HepG2 (cell line): ENCODE results near the gene MMP19. TPM values are rescaled to one million over a fixed set of nuclear protein-coding genes. Genes with fewer than 3 reads are reported as not detected.

Experiments used
- ARNT ChIP-seq: fragments of 450-650 bp; IDR thresholded peaks from 2 replicates; pipeline ENCODE4 v1.6.1; 2017
- ELF3 ChIP-seq: IDR thresholded peaks from 2 replicates; pipeline ENCODE4 v1.6.1; 2016; ENCODE audit warnings: missing genetic modification reagents, missing compliant biosample characterization
- ETV6 ChIP-seq: sonication (generic); formaldehyde crosslinking; conservative IDR thresholded peaks from 2 replicates; pipeline ENCODE4 v1.4.0; 2020; ENCODE audit warnings: missing genetic modification reagents
- FLYWCH1 ChIP-seq: sonication (generic); formaldehyde crosslinking; IDR thresholded peaks from 2 replicates; pipeline ENCODE4 v1.8.1; 2023; ENCODE audit warnings: mild to moderate bottlenecking, missing genetic modification reagents
- HCFC1 ChIP-seq: fragments of 150-350 bp; IDR thresholded peaks from 2 replicates; pipeline ENCODE4 v1.6.1; 2014; ENCODE audit warnings: low read depth, low read length
- JARID2 ChIP-seq: sonication (generic); formaldehyde crosslinking; IDR thresholded peaks from 2 replicates; pipeline ENCODE4 v1.8.1; 2023; ENCODE audit warnings: missing genetic modification reagents, inconsistent platforms; ENCODE audit not compliant: insufficient replicate concordance
- MAFF ChIP-seq: IDR thresholded peaks from 2 replicates; pipeline ENCODE4 v1.6.1; 2011; ENCODE audit warnings: low read depth, low read length, improper control_type of control experiment
- MBNL3 ChIP-seq: fragments of 250-450 bp; sonication (Bioruptor Pico); conservative IDR thresholded peaks from 2 replicates; pipeline ENCODE4 v1.8.0; 2022; ENCODE audit warnings: mild to moderate bottlenecking, inconsistent platforms
- MXI1 ChIP-seq: IDR thresholded peaks from 3 replicates; pipeline ENCODE4 v1.6.1; 2012; ENCODE audit warnings: low read depth, low read length, inconsistent platforms, borderline replicate concordance
- PPARG ChIP-seq: conservative IDR thresholded peaks from 2 replicates; pipeline ENCODE4 v1.6.1; 2016; ENCODE audit warnings: missing biosample characterization, missing genetic modification reagents
- SIX4 ChIP-seq: sonication (generic); formaldehyde crosslinking; IDR thresholded peaks from 2 replicates; pipeline ENCODE4 v1.4.0; 2020; ENCODE audit warnings: missing genetic modification reagents
- SKI ChIP-seq: fragments of 450-650 bp; IDR thresholded peaks from one replicate; pipeline ENCODE4 v1.6.1; 2018; ENCODE audit warnings: mild to moderate bottlenecking; ENCODE audit not compliant: partially characterized antibody
- TP53 ChIP-seq: sonication (generic); formaldehyde crosslinking; conservative IDR thresholded peaks from 2 replicates; pipeline ENCODE4 v1.4.0; 2020; ENCODE audit warnings: missing genetic modification reagents
- ZFP82 ChIP-seq: sonication (generic); formaldehyde crosslinking; IDR thresholded peaks from 2 replicates; pipeline ENCODE4 v1.5.1; 2020; ENCODE audit warnings: mild to moderate bottlenecking, missing genetic modification reagents, borderline replicate concordance
- ZMYM3 ChIP-seq: sonication (generic); formaldehyde crosslinking; IDR thresholded peaks from 2 replicates; pipeline ENCODE4 v1.5.1; 2020; ENCODE audit warnings: mild to moderate bottlenecking, missing genetic modification reagents
- ZNF337 ChIP-seq: sonication (generic); formaldehyde crosslinking; IDR thresholded peaks from 2 replicates; pipeline ENCODE4 v1.5.1; 2020; ENCODE audit warnings: missing genetic modification reagents, low read depth, mild to moderate bottlenecking, borderline replicate concordance
- ZNF605 ChIP-seq: sonication (generic); formaldehyde crosslinking; IDR thresholded peaks from 2 replicates; pipeline ENCODE4 v1.8.0; 2022; ENCODE audit warnings: mild to moderate bottlenecking, missing genetic modification reagents
- ZNF703 ChIP-seq: sonication (generic); formaldehyde crosslinking; IDR thresholded peaks from 2 replicates; pipeline ENCODE4 v1.5.1; 2020; ENCODE audit warnings: missing genetic modification reagents, mild to moderate bottlenecking, moderate library complexity, borderline replicate concordance
- ZSCAN25 ChIP-seq: sonication (generic); formaldehyde crosslinking; IDR thresholded peaks from 2 replicates; pipeline ENCODE4 v1.8.0; 2022; ENCODE audit warnings: mild to moderate bottlenecking, missing genetic modification reagents
- polyA plus RNA-seq, 8 experiments: library from polyadenylated mRNA; depleted of rRNA in 3 of 8; stranded (reverse) in 7 of 8; unstranded in 1 of 8; fragments of >200 nt; fragmentation: Illumina TruSeq in 4 of 8; extraction: Trizol in 4 of 8; gene quantifications; 2 replicates each; pipeline versions ENCODE4 v1.2.1 to v1.2.3, GENCODE V29; 2011 to 2016; ENCODE audit warnings: low read depth in 4 of 8, missing spikeins in 1 of 8, mixed read lengths in 1 of 8; ENCODE audit not compliant: insufficient read depth in 1 of 8
- total RNA-seq, 5 experiments: library from RNA; depleted of rRNA; stranded (reverse); fragments of >200 nt; fragmentation: Illumina TruSeq; extraction: Trizol; gene quantifications; 2 replicates each; pipeline ENCODE4 v1.2.3, GENCODE V29; 2016; ENCODE audit warnings: low read depth in 1 of 5
- TF ChIP-seq, protein P1 (sequence below): sonication (generic); formaldehyde crosslinking; IDR thresholded peaks from 2 replicates; pipeline ENCODE4 v1.5.1; 2020; ENCODE audit warnings: mild to moderate bottlenecking, missing genetic modification reagents, moderate library complexity
- TF ChIP-seq, protein P2 (sequence below): sonication (generic); formaldehyde crosslinking; IDR thresholded peaks from 2 replicates; pipeline ENCODE4 v1.8.1; 2023; ENCODE audit warnings: missing genetic modification reagents, mild to moderate bottlenecking, borderline replicate concordance
- TF ChIP-seq, protein P3 (sequence below): sonication (generic); formaldehyde crosslinking; IDR thresholded peaks from 2 replicates; pipeline ENCODE4 v1.4.0; 2020; ENCODE audit warnings: missing genetic modification reagents, borderline replicate concordance

Gene MMP19
- total and polyA plus RNA-seq, 2 of the 13 experiments (the other 11 are each of a cell fraction or from before 2014, with no cell fraction given), result 0.07 to 0.08 TPM

DNA sequence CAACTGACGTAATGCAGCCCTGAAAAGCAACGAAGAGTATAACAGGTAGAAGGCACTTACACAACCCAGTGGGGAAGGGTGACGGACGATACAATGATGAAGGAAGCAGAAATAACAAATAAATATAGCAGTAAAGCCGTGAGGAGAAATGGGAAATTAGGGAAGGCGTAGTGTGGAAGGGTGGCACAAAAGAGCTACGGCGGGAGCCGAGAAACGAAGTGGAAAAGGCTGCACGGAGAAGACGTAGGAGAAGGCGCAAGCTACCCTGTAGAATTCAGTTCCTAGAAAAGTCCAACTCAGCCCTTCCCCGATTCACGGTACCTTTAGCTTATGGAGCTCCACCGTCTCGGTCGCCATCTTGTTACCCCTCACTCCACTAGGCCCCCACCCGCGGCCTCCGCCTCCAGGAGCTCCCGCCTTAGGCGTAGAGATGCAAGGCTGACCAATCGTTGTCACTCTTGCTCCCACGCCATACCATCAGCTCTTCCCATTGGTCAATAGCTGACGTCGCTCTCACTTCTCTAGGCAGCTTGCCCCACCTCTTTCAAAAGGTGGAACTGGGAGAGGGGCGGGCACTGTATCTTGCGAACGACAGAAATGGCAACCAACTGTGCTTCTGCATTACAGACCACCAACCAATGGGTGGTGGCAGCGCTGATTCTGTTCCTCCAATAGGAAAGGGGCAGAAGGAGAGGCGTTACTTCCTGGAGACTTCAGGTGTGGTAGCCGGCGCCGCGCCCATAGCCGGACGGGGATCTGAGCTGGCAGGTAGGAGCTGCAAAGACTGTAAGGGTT lies 25.2 kb downstream of the MMP19 start, which contains the start of the genes ORMDL2 and SARNP (continued):
- TF ChIP-seq, protein P1, sequence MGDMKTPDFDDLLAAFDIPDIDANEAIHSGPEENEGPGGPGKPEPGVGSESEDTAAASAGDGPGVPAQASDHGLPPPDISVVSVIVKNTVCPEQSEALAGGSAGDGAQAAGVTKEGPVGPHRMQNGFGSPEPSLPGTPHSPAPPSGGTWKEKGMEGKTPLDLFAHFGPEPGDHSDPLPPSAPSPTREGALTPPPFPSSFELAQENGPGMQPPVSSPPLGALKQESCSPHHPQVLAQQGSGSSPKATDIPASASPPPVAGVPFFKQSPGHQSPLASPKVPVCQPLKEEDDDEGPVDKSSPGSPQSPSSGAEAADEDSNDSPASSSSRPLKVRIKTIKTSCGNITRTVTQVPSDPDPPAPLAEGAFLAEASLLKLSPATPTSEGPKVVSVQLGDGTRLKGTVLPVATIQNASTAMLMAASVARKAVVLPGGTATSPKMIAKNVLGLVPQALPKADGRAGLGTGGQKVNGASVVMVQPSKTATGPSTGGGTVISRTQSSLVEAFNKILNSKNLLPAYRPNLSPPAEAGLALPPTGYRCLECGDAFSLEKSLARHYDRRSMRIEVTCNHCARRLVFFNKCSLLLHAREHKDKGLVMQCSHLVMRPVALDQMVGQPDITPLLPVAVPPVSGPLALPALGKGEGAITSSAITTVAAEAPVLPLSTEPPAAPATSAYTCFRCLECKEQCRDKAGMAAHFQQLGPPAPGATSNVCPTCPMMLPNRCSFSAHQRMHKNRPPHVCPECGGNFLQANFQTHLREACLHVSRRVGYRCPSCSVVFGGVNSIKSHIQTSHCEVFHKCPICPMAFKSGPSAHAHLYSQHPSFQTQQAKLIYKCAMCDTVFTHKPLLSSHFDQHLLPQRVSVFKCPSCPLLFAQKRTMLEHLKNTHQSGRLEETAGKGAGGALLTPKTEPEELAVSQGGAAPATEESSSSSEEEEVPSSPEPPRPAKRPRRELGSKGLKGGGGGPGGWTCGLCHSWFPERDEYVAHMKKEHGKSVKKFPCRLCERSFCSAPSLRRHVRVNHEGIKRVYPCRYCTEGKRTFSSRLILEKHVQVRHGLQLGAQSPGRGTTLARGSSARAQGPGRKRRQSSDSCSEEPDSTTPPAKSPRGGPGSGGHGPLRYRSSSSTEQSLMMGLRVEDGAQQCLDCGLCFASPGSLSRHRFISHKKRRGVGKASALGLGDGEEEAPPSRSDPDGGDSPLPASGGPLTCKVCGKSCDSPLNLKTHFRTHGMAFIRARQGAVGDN (CRISPR knock-in tag), result peak; percentile 68
- TF ChIP-seq ZNF605, result no peak
- TF ChIP-seq, protein P2, sequence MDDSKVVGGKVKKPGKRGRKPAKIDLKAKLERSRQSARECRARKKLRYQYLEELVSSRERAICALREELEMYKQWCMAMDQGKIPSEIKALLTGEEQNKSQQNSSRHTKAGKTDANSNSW (CRISPR knock-in tag), result no peak
- TF ChIP-seq SIX4 (CRISPR knock-in tag), result 0 out of 2 replicates have a peak, but pooled peaks have one; percentile 11
- TF ChIP-seq FLYWCH1 (CRISPR knock-in tag), result no peak
- no peak for TF ChIP-seq ZSCAN25 (CRISPR knock-in tag)
- peak; percentile 77; the same call in 1 of the 2 replicates for TF ChIP-seq ZFP82
- no peak for TF ChIP-seq MAFF
- TF ChIP-seq SKI, result no peak
- no peak for TF ChIP-seq TP53 (CRISPR knock-in tag)
- TF ChIP-seq ZNF337 (CRISPR knock-in tag), result no peak
- TF ChIP-seq JARID2 (CRISPR knock-in tag), result no peak
- peak; percentile 39; the same call in 1 of the 2 replicates for TF ChIP-seq HCFC1
- TF ChIP-seq, protein P3, sequence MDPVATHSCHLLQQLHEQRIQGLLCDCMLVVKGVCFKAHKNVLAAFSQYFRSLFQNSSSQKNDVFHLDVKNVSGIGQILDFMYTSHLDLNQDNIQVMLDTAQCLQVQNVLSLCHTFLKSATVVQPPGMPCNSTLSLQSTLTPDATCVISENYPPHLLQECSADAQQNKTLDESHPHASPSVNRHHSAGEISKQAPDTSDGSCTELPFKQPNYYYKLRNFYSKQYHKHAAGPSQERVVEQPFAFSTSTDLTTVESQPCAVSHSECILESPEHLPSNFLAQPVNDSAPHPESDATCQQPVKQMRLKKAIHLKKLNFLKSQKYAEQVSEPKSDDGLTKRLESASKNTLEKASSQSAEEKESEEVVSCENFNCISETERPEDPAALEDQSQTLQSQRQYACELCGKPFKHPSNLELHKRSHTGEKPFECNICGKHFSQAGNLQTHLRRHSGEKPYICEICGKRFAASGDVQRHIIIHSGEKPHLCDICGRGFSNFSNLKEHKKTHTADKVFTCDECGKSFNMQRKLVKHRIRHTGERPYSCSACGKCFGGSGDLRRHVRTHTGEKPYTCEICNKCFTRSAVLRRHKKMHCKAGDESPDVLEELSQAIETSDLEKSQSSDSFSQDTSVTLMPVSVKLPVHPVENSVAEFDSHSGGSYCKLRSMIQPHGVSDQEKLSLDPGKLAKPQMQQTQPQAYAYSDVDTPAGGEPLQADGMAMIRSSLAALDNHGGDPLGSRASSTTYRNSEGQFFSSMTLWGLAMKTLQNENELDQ (CRISPR knock-in tag), result no peak
- peak; percentile 75 for TF ChIP-seq ELF3 (CRISPR knock-in tag)
- TF ChIP-seq PPARG (CRISPR knock-in tag), result no peak; the same call in 1 of the 2 replicates
- TF ChIP-seq ZMYM3 (CRISPR knock-in tag), result no peak
- no peak for TF ChIP-seq MBNL3 (CRISPR knock-in tag)
- TF ChIP-seq ETV6 (CRISPR knock-in tag), result no peak
- TF ChIP-seq ZNF703, result no peak
- TF ChIP-seq MXI1, result peak; percentile 68; the same call in 1 of the 3 replicates
- no peak for TF ChIP-seq ARNT
